Suprapubic skin (tissue), 4 donors: ENCODE results near the gene TCF12. TPM values are rescaled to one million over a fixed set of nuclear protein-coding genes. Genes with fewer than 3 reads are reported as not detected.

ENCODE experiments used
- DNase-seq, 2 donors: peaks; one replicate each; pipeline ENCODE4 v3.0.0-alpha.2; 2019; ENCODE audit warnings: low spot score in 2 of 2
- H3K27ac ChIP-seq: fragments of 200-600 bp; sonication (generic); one replicate; pipeline ENCODE4 v1.5.1; 2019
- H3K27me3 ChIP-seq: fragments of 200-600 bp; sonication (generic); one replicate; pipeline ENCODE4 v1.5.1; 2019
- H3K36me3 ChIP-seq: fragments of 200-600 bp; sonication (generic); one replicate; pipeline ENCODE4 v1.5.1; 2019
- H3K4me1 ChIP-seq: fragments of 200-600 bp; sonication (generic); one replicate; pipeline ENCODE4 v1.5.1; 2019
- H3K4me3 ChIP-seq: fragments of 200-600 bp; sonication (generic); one replicate; pipeline ENCODE4 v1.5.1; 2019; ENCODE audit warnings: mild to moderate bottlenecking
- H3K9me3 ChIP-seq: fragments of 200-600 bp; sonication (generic); one replicate; pipeline ENCODE4 v1.5.1; 2019
- CTCF ChIP-seq, 2 donors: fragments of 200-600 bp in 1 of 2; fragments of 450-650 bp in 1 of 2; sonication (generic) in 1 of 2; IDR thresholded peaks; one replicate each; pipeline ENCODE4 v1.5.1; 2016 to 2019; ENCODE audit warnings: antibody characterized with exemption in 2 of 2, mild to moderate bottlenecking in 1 of 2, moderate library complexity in 1 of 2
- EP300 ChIP-seq: sonication (generic); formaldehyde crosslinking; IDR thresholded peaks from one replicate; pipeline ENCODE4 v1.6.1; 2017; ENCODE audit warnings: antibody characterized with exemption
- POLR2A ChIP-seq, 2 donors: fragments of 450-650 bp; IDR thresholded peaks; one replicate each; pipeline ENCODE4 v1.6.1; 2017; ENCODE audit warnings: antibody characterized with exemption in 2 of 2, mild to moderate bottlenecking in 2 of 2, moderate library complexity in 2 of 2
- POLR2AphosphoS5 ChIP-seq, 3 donors: sonication (generic); formaldehyde crosslinking; IDR thresholded peaks; one replicate each; pipeline ENCODE4 v1.6.1; 2017; ENCODE audit warnings: antibody characterized with exemption in 3 of 3
- WGBS: methylation state at CpG from one replicate; pipeline ENCODE4 v1.1.5; 2018; 5-methylcytosine and 5-hydroxymethylcytosine counted together
- total RNA-seq, 4 donors: library from RNA; depleted of rRNA; stranded (reverse); fragments of >200 nt; gene quantifications; one replicate each; pipeline ENCODE4 v1.1.0, GENCODE V29; 2016

TCF12 gene
- total RNA-seq, 4 donors from 2014 or later: 91.3 to 118 (median 105) TPM

GRCh38 chr15:57038496-57038895 is 120.1 kb downstream of the TCF12 start:
- no peak overlapping the region for H3K27ac ChIP-seq
- 76% methylated on average over 5 of the region's 5 CpGs for WGBS
- no peaks in the 10 kb centered on the region for H3K9me3 ChIP-seq
- no peak overlapping the region for H3K4me3 ChIP-seq
- H3K36me3 ChIP-seq: no peaks in the 10 kb centered on the region
- no peaks in the 10 kb centered on the region for H3K27me3 ChIP-seq
- no peak for DNase-seq
- peaks cover 5% of the 10 kb centered on the region for H3K4me1 ChIP-seq
- TF ChIP-seq POLR2A (IDR thresholded peaks at IDR 0.05): no peak

- Histone ChIP-seq H3K27ac (no peak overlapping the region), H3K36me3 (no peaks in the 10 kb centered on the region), H3K27me3 (no peaks in the 10 kb centered on the region), H3K9me3 (no peaks in the 10 kb centered on the region), H3K4me3 (no peak overlapping the region), H3K4me1 (peaks cover 2% of the 10 kb centered on the region)
- no peak for TF ChIP-seq POLR2AphosphoS5 (IDR thresholded peaks at IDR 0.05)
- no peak for TF ChIP-seq POLR2A (IDR thresholded peaks at IDR 0.05)
- TF ChIP-seq CTCF (IDR thresholded peaks at IDR 0.05): no peak
- no peak for TF ChIP-seq EP300
- DNase-seq: no peak
These were observed 123.0 kb downstream of the TCF12 start for GRCh38 chr15:57041416-57041815.

- no peak for DNase-seq
- TF ChIP-seq CTCF (IDR thresholded peaks at IDR 0.05): no peak
- TF ChIP-seq POLR2A (IDR thresholded peaks at IDR 0.05): no peak
- no peak for TF ChIP-seq EP300
- TF ChIP-seq POLR2AphosphoS5 (IDR thresholded peaks at IDR 0.05): no peak
- 73% methylated on average over 5 of the region's 5 CpGs for WGBS
- H3K4me1 ChIP-seq: peaks cover 5% of the 10 kb centered on the region
- H3K36me3 ChIP-seq: no peaks in the 10 kb centered on the region
- no peaks in the 10 kb centered on the region for H3K27me3 ChIP-seq
- H3K9me3 ChIP-seq: no peaks in the 10 kb centered on the region
- H3K27ac ChIP-seq: no peak overlapping the region
- no peak overlapping the region for H3K4me3 ChIP-seq
These were observed 125.7 kb downstream of the TCF12 start for GRCh38 chr15:57044072-57044702.

GRCh38 chr15:57044970-57045369 is 126.5 kb downstream of the TCF12 start:
- Histone ChIP-seq H3K4me3 (no peak overlapping the region), H3K9me3 (no peaks in the 10 kb centered on the region), H3K4me1 (peaks cover 5% of the 10 kb centered on the region), H3K27me3 (no peaks in the 10 kb centered on the region), H3K36me3 (no peaks in the 10 kb centered on the region), H3K27ac (no peak overlapping the region)
- no peak for DNase-seq
- TF ChIP-seq POLR2AphosphoS5 (IDR thresholded peaks at IDR 0.05) (no peak), EP300 (no peak), POLR2A (IDR thresholded peaks at IDR 0.05) (no peak), CTCF (IDR thresholded peaks at IDR 0.05) (no peak)
- 81% methylated on average over 4 of the region's 4 CpGs for WGBS

- 77% methylated on average over 5 of the region's 5 CpGs for WGBS
- Histone ChIP-seq H3K9me3 (no peaks in the 10 kb centered on the region), H3K4me1 (peaks cover 5% of the 10 kb centered on the region), H3K4me3 (no peak overlapping the region), H3K36me3 (no peaks in the 10 kb centered on the region), H3K27me3 (no peaks in the 10 kb centered on the region), H3K27ac (no peak overlapping the region)
- no peak for TF ChIP-seq CTCF (IDR thresholded peaks at IDR 0.05)
- no peak for TF ChIP-seq EP300
- no peak for TF ChIP-seq POLR2A (IDR thresholded peaks at IDR 0.05)
- TF ChIP-seq POLR2AphosphoS5 (IDR thresholded peaks at IDR 0.05): no peak
- no peak for DNase-seq
These were observed 127.4 kb downstream of the TCF12 start for GRCh38 chr15:57045741-57046382.
